ENCODE measurements around the gene SNAI1.
"Not testable (repeated sequence)": the region's sequence is repeated elsewhere in the genome, so short reads cannot be mapped to it uniquely, and the experiment has no call there.

The SNAI1 gene

DNA sequence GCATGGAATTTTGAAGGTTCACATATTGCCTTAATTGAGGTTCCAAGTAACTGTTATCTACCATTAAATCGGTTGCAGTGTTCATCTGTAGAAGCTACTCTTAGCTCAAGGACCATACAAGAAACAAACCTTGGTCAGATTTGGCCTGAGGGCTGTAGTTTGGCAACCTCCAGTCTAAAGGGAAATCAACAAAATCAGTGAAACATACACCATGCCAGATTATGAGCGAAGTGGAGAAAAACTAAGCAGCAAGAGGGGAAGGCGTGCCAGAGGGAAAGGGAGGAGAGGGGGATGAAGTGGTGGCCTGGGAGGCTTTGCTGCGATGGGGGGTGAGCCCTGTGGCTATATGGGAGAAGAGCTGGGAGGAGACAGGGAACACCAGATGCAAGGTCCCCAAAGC, 8.8 kb upstream of the SNAI1 start:
- DNase-seq, result no peak
- CTCF ChIA-PET, result interaction anchor here (1.0 to 16.8 kb wide), 2 partner anchors 9 to 97 kb away, joined by 5 to 317 read pairs; no protein-coding TSS in a partner anchor
- H3K9me3 Mint-ChIP-seq, result no peaks in the 10 kb centered on the region
- H3K4me1 Mint-ChIP-seq, result no peaks in the 10 kb centered on the region
- no peak overlapping the region for H3K4me3 Mint-ChIP-seq
- H3K27ac Mint-ChIP-seq, result no peak overlapping the region
- H3K36me3 Mint-ChIP-seq, result no peaks in the 10 kb centered on the region
- H3K27me3 Mint-ChIP-seq, result peaks cover 13% of the 10 kb centered on the region

DNA sequence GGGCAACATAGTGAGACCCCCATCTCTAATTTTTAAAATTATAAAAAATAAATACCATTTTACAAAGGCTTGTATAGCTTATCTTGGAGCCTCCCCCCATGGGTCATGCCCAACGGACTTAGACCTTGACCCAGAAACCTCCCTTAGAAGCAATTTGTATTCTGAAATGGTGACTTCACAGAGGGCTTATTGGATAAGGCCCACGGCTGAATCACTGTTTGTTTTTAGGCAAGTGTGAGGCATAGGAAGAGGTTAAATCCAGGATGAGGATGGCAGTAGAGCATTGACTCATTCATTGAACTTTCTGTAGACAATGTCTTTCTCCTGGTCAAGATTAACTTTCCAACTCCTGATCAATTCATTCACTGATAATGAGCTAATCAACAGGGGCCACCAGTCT, 6.2 kb upstream of the SNAI1 start:
- CTCF ChIA-PET, result interaction anchor here (1.4 to 16.8 kb wide), 5 partner anchors 11 to 203 kb away, joined by 5 to 317 read pairs (median 6); no protein-coding TSS in a partner anchor
- H3K4me1 Mint-ChIP-seq, result peaks cover 12% of the 10 kb centered on the region
- H3K4me3 Mint-ChIP-seq, result no peak overlapping the region
- no peak for DNase-seq
- no peaks in the 10 kb centered on the region for H3K36me3 Mint-ChIP-seq
- H3K27me3 Mint-ChIP-seq, result peaks cover 36% of the 10 kb centered on the region
- no peaks in the 10 kb centered on the region for H3K9me3 Mint-ChIP-seq
- no peak overlapping the region for H3K27ac Mint-ChIP-seq

DNA sequence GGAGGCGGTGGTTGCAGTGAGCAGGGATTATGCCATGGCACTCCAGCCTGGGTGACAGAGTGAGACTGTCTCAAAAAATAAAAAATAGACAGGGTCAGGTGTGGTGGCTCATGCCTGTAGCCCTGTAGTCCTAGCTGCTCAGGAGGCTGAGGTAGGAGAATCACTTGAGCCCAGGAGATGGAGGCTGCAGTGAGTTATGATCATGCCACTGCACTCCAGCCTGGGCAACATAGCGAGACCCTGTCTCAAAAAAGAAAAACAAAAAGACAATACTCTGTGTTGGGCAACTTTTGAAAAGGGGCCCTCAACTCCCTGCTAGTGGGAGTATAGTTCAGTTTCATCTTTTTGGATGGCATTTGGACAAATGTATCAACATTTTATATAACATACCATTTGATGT, 5.0 kb upstream of the SNAI1 start:
- not testable (repeated sequence) for DNase-seq, H3K9me3 Mint-ChIP-seq, H3K36me3 Mint-ChIP-seq, H3K27ac Mint-ChIP-seq, H3K4me3 Mint-ChIP-seq
- Mint-ChIP-seq H3K4me1 (peaks cover 18% of the 10 kb centered on the region), H3K27me3 (peaks cover 44% of the 10 kb centered on the region)
- CTCF ChIA-PET, result interaction anchor here (0.6 to 16.8 kb wide), 8 partner anchors 13 to 203 kb away, joined by 3 to 317 read pairs (median 6); no protein-coding TSS in a partner anchor

GRCh38 chr20:49978685-49979029, 4.1 kb upstream of the SNAI1 start:
- H3K9me3 Mint-ChIP-seq, result no peaks in the 10 kb centered on the region
- DNase-seq, result no peak
- no peak overlapping the region for H3K4me3 Mint-ChIP-seq
- CTCF ChIA-PET, result interaction anchor here (0.7 to 16.8 kb wide), 28 partner anchors 9 to 447 kb away, joined by 3 to 317 read pairs (median 5); no protein-coding TSS in a partner anchor
- H3K4me1 Mint-ChIP-seq, result peaks cover 27% of the 10 kb centered on the region
- H3K27me3 Mint-ChIP-seq, result peaks cover 53% of the 10 kb centered on the region
- H3K27ac Mint-ChIP-seq, result no peak overlapping the region
- no peaks in the 10 kb centered on the region for H3K36me3 Mint-ChIP-seq

DNA sequence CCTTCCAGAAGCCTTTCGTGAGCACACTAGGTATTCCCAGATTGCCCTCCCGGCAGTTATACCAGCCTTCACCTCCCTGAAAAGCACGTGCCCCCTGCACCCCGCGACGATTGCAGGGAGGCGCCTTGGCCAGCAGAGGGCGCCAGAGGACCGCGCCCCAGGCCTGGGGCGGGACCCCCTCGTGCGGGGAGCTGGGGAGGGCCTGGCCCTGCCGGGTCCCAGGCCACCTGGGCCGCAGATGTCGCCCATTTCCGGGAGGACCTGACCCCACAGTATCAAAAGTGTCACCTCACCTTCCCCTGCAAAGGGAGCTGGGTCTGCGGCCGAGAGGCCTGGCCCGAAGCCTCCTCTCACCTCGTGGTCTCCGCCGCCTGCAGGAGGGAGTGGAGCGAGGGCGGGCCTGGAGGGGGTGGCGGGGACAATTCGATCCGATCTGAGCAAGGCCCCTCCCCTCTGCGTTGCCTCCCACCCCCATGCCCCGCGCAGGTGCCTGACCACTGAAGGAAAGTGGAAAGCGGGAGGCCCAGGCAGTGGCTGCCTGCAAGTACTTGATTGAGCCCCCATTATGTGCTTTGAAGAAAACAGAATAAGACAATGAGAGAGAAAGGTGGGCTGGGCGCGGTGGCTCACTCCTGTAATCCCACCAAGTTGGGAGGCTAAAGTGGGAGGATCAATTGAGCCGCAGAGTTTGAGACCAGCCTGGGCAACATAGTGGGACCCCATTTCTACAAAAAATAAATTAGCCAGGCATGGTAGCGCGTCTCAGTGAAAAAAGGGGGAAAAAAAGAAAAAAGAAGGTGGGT, 3.5 kb upstream of the SNAI1 start:
- Mint-ChIP-seq H3K4me3 (no peak overlapping the region), H3K27me3 (peaks cover 59% of the 10 kb centered on the region), H3K36me3 (no peaks in the 10 kb centered on the region), H3K27ac (no peak overlapping the region), H3K4me1 (peaks cover 30% of the 10 kb centered on the region), H3K9me3 (no peaks in the 10 kb centered on the region)
- CTCF ChIA-PET, result interaction anchor here (0.7 to 16.8 kb wide), 38 partner anchors 10 to 203 kb away, joined by 3 to 317 read pairs (median 4); no protein-coding TSS in a partner anchor
- DNase-seq, result peak; percentile 71

DNA sequence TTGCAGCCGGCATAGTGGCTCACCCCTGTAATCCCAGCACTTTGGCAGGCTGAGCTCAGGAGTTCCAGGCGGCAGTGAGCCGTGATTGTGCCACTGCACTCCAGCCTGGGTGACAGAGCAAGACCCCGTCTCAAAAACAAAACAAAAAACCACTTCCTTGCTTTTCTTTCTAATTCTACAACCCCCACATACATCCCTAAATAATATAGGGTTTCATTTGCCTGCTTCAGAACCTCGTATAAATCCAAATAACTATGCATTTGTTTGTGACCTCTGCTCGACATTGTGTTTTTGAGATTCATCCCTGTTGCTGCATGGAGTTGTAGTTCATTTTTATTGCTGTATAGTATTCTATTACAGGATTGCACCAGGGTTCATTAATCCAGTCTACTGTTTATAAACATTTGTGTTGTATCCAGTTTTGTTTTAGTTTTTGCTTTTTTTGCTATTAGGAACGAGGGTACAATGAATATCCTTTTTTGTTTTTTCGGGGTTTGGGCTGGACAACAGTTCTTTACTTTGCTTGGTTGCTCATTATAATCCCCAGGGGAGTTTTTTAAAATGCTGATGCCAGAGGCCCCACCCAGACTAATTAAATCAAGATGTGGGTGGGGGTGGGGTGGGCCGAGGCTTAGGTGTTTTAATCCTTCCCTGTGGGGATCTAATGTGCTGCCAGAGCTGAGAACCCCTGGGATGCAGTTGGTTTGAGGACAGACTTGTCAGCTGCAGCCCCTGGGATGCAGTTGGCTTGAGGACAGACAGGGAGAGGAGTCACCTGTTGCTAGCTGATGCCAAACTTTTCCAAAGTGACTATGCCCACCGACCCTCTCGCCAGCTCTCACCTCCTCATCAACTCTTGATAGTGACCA, 2.4 kb upstream of the SNAI1 start:
- CTCF ChIA-PET, result interaction anchor here (0.7 to 16.8 kb wide), 14 partner anchors 8 to 199 kb away, joined by 3 to 317 read pairs (median 5); no protein-coding TSS in a partner anchor
- Mint-ChIP-seq H3K4me1 (peaks cover 30% of the 10 kb centered on the region), H3K36me3 (no peaks in the 10 kb centered on the region), H3K27ac (no peak overlapping the region), H3K9me3 (no peaks in the 10 kb centered on the region), H3K4me3 (no peak overlapping the region), H3K27me3 (peaks cover 67% of the 10 kb centered on the region)
- no peak for DNase-seq

DNA sequence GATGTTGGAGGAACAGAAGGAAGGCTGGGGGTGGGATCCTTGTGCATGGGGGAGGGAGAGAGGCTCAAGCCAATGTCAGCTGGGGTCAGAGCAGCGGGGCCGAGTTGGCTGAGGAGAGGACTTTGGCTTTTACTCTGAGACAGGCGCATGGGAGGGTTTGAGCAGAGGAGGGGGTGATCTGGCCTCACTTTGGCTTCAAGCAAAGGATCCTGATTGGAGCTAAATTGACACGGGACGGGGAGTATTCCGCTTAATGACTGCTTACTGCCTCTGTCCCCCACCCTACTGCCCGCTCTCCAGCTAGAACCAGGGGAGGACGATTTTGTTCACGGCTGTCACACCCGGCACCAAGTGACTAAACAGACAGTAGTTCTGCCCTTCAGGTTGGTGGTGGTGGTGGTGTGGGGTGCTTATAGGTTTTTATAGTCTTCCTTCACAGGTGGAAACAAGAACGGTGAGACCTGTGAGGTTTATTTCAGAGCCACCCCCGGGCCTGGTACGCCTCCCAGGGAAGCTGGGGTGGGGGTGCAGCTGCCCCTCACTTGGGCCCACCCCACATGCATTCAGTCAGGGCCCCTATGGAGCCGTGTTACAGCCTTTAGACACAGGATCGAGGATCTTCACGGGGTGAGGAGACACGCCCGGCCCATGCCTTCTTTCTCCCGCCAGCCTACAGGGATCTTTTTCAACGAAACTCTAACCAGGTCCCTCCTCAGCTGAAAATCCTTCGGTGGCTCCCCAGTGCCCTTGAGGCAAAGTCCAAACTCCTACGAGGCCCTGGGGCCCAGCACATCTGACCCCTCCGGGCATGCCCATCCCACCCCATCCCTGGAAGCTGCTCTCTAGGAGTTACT, 1.3 kb upstream of the SNAI1 start:
- DNase-seq, result no peak
- H3K4me1 Mint-ChIP-seq, result peaks cover 30% of the 10 kb centered on the region
- CTCF ChIA-PET, result interaction anchor here (0.7 to 16.8 kb wide), 7 partner anchors 16 to 188 kb away, joined by 3 to 317 read pairs (median 6); no protein-coding TSS in a partner anchor
- H3K9me3 Mint-ChIP-seq, result no peaks in the 10 kb centered on the region
- H3K27ac Mint-ChIP-seq, result no peak overlapping the region
- H3K36me3 Mint-ChIP-seq, result no peaks in the 10 kb centered on the region
- peaks cover 74% of the 10 kb centered on the region for H3K27me3 Mint-ChIP-seq
- peak overlapping the region; percentile 44 for H3K4me3 Mint-ChIP-seq

DNA sequence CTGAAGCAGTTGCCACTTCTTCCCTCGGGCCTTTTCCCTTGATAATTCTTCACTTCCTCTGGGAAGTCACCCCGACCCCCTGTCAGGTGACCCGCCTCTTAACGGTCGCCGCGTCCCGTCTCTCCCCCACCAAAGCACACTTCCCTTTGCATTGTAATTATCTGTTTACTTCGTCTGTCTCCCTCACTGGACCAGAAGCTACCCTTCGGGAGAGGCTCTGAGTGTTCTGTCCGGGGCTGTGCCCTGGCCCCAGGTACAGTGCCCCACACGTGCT, 771 bp upstream of the SNAI1 start:
- peaks cover 74% of the 10 kb centered on the region for H3K27me3 Mint-ChIP-seq
- no peaks in the 10 kb centered on the region for H3K9me3 Mint-ChIP-seq
- H3K4me1 Mint-ChIP-seq, result peaks cover 30% of the 10 kb centered on the region
- peak overlapping the region; percentile 44 for H3K4me3 Mint-ChIP-seq
- no peak for DNase-seq
- no peaks in the 10 kb centered on the region for H3K36me3 Mint-ChIP-seq
- CTCF ChIA-PET, result interaction anchor here (2.3 to 16.8 kb wide), 3 partner anchors 89 to 187 kb away, joined by 6 to 317 read pairs (median 33); no protein-coding TSS in a partner anchor
- no peak overlapping the region for H3K27ac Mint-ChIP-seq

DNA sequence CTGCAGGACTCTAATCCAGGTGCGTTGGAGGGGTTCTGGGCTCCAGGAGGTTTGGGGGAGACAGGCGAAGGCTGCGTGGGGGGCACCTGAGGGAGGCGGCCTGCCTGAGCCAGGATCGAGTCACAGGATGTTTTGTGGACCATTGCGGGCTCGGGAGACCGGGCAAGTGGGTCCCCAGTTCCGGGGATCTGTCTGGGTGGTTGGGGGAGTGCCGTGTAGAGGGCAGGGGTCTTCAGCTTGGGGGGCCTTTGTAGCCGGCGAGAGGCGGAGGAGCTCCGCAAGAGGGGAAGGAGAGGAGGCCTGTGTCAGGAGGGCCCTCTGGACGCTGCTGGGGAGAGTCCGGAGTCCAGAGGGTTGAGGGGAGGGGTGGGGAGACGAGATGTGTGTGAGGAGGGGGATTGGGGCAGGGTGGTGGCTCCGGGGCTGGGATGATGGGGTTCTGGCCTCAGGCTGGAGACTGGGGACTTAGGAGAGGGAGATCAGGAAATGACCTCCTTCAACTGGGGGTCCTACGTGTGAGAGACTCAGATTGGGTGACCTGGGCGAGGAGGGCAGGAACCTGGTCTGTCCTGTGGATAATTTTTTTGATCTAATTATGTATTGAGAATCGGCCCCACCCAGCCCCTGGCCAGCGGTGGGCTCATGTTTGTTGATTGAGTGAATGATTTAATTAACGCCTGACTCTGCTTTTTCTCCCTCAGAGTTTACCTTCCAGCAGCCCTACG, 505 bp downstream of the SNAI1 start:
- H3K4me3 Mint-ChIP-seq, result peak overlapping the region; percentile 37
- H3K36me3 Mint-ChIP-seq, result no peaks in the 10 kb centered on the region
- no peak overlapping the region for H3K27ac Mint-ChIP-seq
- H3K9me3 Mint-ChIP-seq, result no peaks in the 10 kb centered on the region
- peaks cover 68% of the 10 kb centered on the region for H3K27me3 Mint-ChIP-seq
- CTCF ChIA-PET, result interaction anchor here (16.8 kb wide), 1 partner anchor 88 kb away, joined by 317 read pairs; no protein-coding TSS in a partner anchor
- H3K4me1 Mint-ChIP-seq, result peaks cover 30% of the 10 kb centered on the region
- no peak for DNase-seq

DNA sequence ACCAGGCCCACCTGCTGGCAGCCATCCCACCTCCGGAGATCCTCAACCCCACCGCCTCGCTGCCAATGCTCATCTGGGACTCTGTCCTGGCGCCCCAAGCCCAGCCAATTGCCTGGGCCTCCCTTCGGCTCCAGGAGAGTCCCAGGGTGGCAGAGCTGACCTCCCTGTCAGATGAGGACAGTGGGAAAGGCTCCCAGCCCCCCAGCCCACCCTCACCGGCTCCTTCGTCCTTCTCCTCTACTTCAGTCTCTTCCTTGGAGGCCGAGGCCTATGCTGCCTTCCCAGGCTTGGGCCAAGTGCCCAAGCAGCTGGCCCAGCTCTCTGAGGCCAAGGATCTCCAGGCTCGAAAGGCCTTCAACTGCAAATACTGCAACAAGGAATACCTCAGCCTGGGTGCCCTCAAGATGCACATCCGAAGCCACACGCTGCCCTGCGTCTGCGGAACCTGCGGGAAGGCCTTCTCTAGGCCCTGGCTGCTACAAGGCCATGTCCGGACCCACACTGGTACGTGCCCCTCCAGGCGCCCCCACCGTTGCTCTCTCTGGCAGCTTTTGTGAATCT, 1.1 kb downstream of the SNAI1 start:
- DNase-seq, result no peak
- H3K4me3 Mint-ChIP-seq, result no peak overlapping the region
- no peaks in the 10 kb centered on the region for H3K9me3 Mint-ChIP-seq
- H3K4me1 Mint-ChIP-seq, result peaks cover 30% of the 10 kb centered on the region
- peaks cover 62% of the 10 kb centered on the region for H3K27me3 Mint-ChIP-seq
- no peaks in the 10 kb centered on the region for H3K36me3 Mint-ChIP-seq
- CTCF ChIA-PET, result interaction anchor here (16.8 kb wide), 1 partner anchor 87 kb away, joined by 317 read pairs; no protein-coding TSS in a partner anchor
- no peak overlapping the region for H3K27ac Mint-ChIP-seq

DNA sequence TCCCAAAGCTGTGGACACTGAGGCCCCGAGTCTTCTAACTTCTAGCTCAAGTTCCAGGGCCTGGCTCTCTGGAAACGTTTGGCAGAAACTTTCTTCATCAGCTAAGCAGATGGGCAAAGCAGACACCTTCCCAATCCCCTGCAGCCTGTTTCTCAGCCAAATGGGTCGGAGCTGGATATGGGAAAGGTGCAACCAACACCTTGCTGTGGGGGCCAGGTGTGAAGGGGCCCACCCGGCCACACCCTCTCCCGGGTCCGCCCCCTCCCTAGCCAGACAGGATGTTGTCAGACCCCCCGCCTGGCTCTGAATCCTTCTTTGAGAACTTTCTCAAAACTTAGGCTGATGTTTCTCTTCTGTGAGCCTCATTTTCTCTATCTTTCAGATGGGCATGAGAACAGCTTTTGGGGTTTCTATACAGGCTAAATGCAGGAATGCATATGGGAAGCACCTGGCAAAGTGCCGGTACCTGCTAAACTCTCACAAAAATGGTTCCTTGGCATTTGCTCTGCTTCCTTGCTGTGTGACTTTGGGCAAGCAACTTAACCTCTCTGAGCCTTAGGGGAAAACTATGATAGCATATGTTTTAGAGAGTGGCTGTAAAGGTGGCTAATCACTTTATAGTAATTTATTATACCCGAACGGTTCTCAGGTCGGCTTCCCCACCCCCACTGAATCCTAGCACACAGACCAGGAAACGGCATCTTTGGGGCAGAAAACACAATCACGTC, 1.8 kb downstream of the SNAI1 start:
- H3K27ac Mint-ChIP-seq, result peak overlapping the region; percentile 52

DNA sequence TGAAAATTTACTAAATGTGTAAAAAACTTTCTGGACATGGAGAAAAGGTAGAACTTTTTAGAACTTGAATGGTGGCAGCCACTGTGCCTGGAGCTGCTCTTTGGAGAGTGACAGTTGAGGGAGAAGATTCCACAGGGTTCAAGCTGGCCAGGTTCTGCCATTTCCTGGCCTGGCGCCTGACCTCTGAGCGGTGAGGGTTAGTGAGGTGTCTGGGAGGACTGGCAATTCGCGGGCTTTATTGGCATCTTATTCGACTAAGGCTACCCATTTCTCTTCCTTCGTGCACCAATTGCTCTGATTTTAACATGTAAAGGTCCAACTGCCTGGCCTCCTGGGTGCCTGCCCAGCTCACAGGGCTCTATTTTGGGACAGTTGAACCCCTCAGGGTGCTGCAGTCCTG, 2.4 kb downstream of the SNAI1 start:
- Mint-ChIP-seq H3K9me3 (no peaks in the 10 kb centered on the region), H3K27me3 (peaks cover 64% of the 10 kb centered on the region), H3K27ac (peak overlapping the region; percentile 52), H3K36me3 (no peaks in the 10 kb centered on the region), H3K4me3 (no peak overlapping the region), H3K4me1 (peaks cover 21% of the 10 kb centered on the region)
- no peak for DNase-seq
- CTCF ChIA-PET, result interaction anchor here (1.1 to 16.8 kb wide), 2 partner anchors 86 to 184 kb away, joined by 3 to 317 read pairs; no protein-coding TSS in a partner anchor

More for the DNA sequence above, 1.8 kb downstream of the SNAI1 start:
- CTCF ChIA-PET, result interaction anchor here (1.1 to 16.8 kb wide), 2 partner anchors 87 to 185 kb away, joined by 3 to 317 read pairs; no protein-coding TSS in a partner anchor
- no peaks in the 10 kb centered on the region for H3K36me3 Mint-ChIP-seq
- H3K27me3 Mint-ChIP-seq, result peaks cover 64% of the 10 kb centered on the region
- no peak for DNase-seq
- H3K4me1 Mint-ChIP-seq, result peaks cover 27% of the 10 kb centered on the region
- H3K9me3 Mint-ChIP-seq, result no peaks in the 10 kb centered on the region
- H3K4me3 Mint-ChIP-seq, result no peak overlapping the region

Data from activated naive CD4-positive, alpha-beta T cell treated with anti-CD3 and anti-CD28 coated beads, Interleukin-2, amount 10 ng/mL, durations not matched to agents 7 days and 5 days (primary cell).